Immature natural killer cell (primary cell): Measurements from ENCODE around the gene SLCO1B3. TPM values are rescaled to one million over a fixed set of nuclear protein-coding genes. Genes with fewer than 3 reads are reported as not detected.

ENCODE experiments used
- DNase-seq, 3 donors: peaks; one replicate each; pipeline ENCODE4 v3.0.0; 2022; ENCODE audit warnings: mixed read lengths in 1 of 3
- H3K27ac Mint-ChIP-seq, 6 donors: one replicate each; pipeline ENCODE4 v1.8.0; 2020; ENCODE audit warnings: mixed read lengths in 6 of 6, mild to moderate bottlenecking in 5 of 6, inconsistent platforms in 4 of 6, moderate library complexity in 3 of 6
- H3K27me3 Mint-ChIP-seq, 3 donors: one replicate each; pipeline ENCODE4 v1.8.0; 2020 to 2021; ENCODE audit warnings: low read depth in 3 of 3, mild to moderate bottlenecking in 3 of 3, mixed read lengths in 3 of 3, moderate library complexity in 3 of 3, inconsistent platforms in 1 of 3
- H3K36me3 Mint-ChIP-seq, 3 donors: one replicate each; pipeline ENCODE4 v1.8.0; 2020; ENCODE audit warnings: mixed read lengths in 3 of 3, inconsistent platforms in 2 of 3, mild to moderate bottlenecking in 2 of 3
- H3K4me1 Mint-ChIP-seq, 2 donors: one replicate each; pipeline ENCODE4 v1.8.0; 2020; ENCODE audit warnings: inconsistent platforms in 2 of 2, mild to moderate bottlenecking in 2 of 2, mixed read lengths in 2 of 2, moderate library complexity in 1 of 2
- H3K4me3 Mint-ChIP-seq, 5 donors: one replicate each; pipeline ENCODE4 v1.8.0; 2020; ENCODE audit warnings: mild to moderate bottlenecking in 5 of 5, mixed read lengths in 5 of 5, inconsistent platforms in 3 of 5, moderate library complexity in 3 of 5
- H3K9me3 Mint-ChIP-seq, 6 donors: one replicate each; pipeline ENCODE4 v1.8.0; 2020; ENCODE audit warnings: mild to moderate bottlenecking in 6 of 6, mixed read lengths in 6 of 6, inconsistent platforms in 4 of 6, moderate library complexity in 3 of 6
- polyA plus RNA-seq, 3 donors: library from polyadenylated mRNA; unstranded; fragments of 300-500 nt; fragmentation: Illumina TruSeq; gene quantifications; one replicate each; pipeline ENCODE4 v1.2.3, GENCODE V29; 2021

SLCO1B3 gene
- polyA plus RNA-seq, 3 donors from 2014 or later = not detected

DNA sequence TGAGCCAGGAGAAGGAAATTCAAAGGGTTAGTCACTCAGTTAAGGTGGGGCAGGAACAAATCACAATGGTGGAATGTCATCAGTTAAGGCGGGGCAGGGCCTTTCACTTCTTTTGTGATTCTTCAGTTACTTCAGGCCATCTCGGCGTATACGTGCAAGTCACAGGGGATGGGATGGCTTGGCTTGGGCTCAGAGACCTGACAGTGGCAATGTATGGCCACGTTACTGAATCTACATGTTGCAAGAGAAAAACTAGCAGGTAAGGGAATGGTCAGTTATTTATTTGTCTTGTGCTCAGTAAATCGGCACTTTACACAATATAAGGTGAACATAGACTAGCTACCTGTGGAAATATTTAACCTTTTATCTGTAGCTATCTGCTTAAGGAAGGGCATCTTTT, 11.9 kb downstream of the SLCO1B3 start:
- Mint-ChIP-seq H3K27ac (no peak overlapping the region), H3K4me1 (no peaks in the 10 kb centered on the region), H3K4me3 (no peak overlapping the region), H3K36me3 (no peaks in the 10 kb centered on the region), H3K9me3 (peaks cover 12 to 38% (median 17%) of the 10 kb centered on the region in 6 donors), H3K27me3 (no peaks in the 10 kb centered on the region)
- no peak for DNase-seq

DNA sequence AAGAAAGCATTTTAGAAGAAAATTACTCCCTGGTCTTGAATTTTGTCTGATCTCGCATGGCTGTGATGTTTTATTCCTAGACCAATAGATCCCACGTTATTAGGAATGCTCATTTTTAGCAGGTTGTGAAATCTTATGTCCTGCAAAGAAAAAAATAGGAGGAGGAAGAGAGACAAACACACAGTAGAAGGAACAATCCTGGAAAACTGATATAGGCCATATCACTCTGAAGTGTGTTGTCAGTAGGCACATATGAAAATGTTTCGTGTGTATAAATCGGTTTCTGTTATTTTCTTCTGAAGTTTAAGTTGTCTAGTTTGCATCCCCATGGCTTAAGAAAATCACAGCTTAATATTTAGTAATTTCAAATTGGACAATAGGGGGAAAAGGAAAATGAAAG, 12.4 kb downstream of the SLCO1B3 start:
- H3K27ac Mint-ChIP-seq = no peak overlapping the region
- no peak for DNase-seq
- no peaks in the 10 kb centered on the region for H3K36me3 Mint-ChIP-seq
- H3K4me3 Mint-ChIP-seq = no peak overlapping the region
- H3K27me3 Mint-ChIP-seq = no peaks in the 10 kb centered on the region
- no peaks in the 10 kb centered on the region for H3K4me1 Mint-ChIP-seq
- peaks cover 10 to 38% (median 17%) of the 10 kb centered on the region in 6 donors for H3K9me3 Mint-ChIP-seq

DNA sequence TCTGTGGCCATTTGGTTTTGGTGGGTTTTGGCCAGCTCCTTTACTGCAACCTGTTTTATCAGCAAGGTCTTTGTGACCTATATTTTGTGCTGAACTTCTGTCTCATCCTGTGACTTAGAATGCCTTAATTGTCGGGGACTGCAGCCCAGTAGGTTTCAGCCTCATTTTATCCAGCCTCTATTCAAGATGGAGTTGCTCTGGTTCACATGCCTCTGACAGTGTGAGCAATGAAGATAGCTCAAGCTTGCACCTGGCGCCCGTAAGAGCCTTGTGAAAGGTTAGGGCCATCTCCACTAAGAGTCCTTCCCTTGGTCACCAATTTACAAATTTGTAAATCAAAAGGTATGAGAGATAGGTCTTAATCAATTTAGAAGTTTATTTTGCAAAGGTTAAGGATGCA, 19.4 kb downstream of the SLCO1B3 start:
- H3K27ac Mint-ChIP-seq = no peak overlapping the region
- peaks cover 0 to 5% (median 3%) of the 10 kb centered on the region in 6 donors for H3K9me3 Mint-ChIP-seq
- no peaks in the 10 kb centered on the region for H3K4me1 Mint-ChIP-seq
- no peak overlapping the region for H3K4me3 Mint-ChIP-seq
- H3K36me3 Mint-ChIP-seq = no peaks in the 10 kb centered on the region
- no peaks in the 10 kb centered on the region for H3K27me3 Mint-ChIP-seq
- DNase-seq = no peak

DNA sequence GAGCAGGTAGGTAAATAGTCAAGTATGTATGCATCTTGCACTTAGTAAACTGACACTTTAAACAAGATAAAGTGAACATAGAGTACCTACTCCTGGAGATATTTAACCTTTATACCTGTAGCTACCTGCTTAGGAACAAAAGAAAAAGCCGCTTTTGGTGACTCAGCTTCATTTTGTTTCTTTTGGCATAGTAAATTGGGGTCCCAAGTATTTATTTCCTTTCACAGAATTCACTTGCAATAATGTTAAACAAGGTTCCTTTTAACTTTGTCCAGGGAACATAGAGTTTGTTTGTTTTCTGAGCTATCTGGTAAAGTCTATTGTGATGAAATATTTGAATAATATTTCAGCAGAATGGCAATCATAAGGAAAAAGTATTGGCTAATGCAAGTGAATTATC, 20.0 kb downstream of the SLCO1B3 start:
- no peak overlapping the region for H3K4me3 Mint-ChIP-seq
- H3K4me1 Mint-ChIP-seq = no peaks in the 10 kb centered on the region
- no peak for DNase-seq
- no peaks in the 10 kb centered on the region for H3K27me3 Mint-ChIP-seq
- H3K9me3 Mint-ChIP-seq = peaks cover 0 to 9% (median 5%) of the 10 kb centered on the region in 6 donors
- H3K36me3 Mint-ChIP-seq = no peaks in the 10 kb centered on the region
- no peak overlapping the region for H3K27ac Mint-ChIP-seq

DNA sequence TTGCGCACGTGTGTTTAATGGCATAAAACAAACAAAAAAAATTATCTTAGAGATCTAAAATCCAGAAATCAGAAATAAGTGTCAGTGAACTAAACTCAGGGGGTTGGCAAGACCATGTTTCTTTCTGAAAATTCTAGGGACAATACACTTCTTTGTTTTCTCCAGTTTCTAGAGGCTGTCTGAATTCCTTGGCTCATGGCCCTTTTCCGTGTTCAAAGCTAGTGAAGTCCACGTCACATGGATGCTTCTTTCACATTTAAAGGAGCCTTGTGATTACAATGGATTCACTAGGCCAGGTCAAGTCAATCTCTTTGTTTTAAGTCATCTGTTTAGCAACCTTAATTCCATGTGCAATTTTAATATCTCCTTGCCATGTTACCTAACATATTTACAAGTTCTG, 22.4 kb downstream of the SLCO1B3 start:
- H3K36me3 Mint-ChIP-seq = no peaks in the 10 kb centered on the region
- H3K4me3 Mint-ChIP-seq = no peak overlapping the region
- no peaks in the 10 kb centered on the region for H3K4me1 Mint-ChIP-seq
- no peaks in the 10 kb centered on the region for H3K27me3 Mint-ChIP-seq
- no peak overlapping the region for H3K27ac Mint-ChIP-seq
- H3K9me3 Mint-ChIP-seq = peaks cover 0 to 13% (median 8%) of the 10 kb centered on the region in 6 donors
- no peak for DNase-seq

DNA sequence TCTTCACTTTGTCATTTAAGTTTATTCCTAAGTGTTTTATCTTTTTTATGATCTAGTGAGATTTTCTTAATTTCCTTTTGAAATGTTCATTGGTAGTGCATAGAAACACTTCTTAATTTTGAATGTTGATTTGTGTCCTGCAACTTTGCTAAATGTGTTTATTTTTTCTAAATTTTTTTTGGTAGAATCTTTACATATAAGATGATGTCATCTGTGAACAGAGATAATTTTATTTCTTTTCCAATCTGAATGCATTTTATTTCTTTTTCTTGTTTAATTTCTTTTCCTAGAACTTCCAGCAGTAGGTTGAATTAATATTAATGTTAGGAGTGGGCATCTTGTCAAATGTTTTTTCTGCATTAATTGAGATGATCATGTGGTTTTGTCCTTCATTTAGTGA, 42.1 kb downstream of the SLCO1B3 start:
- H3K27me3 Mint-ChIP-seq = no peaks in the 10 kb centered on the region
- H3K4me1 Mint-ChIP-seq = no peaks in the 10 kb centered on the region
- no peak overlapping the region for H3K4me3 Mint-ChIP-seq
- H3K9me3 Mint-ChIP-seq = peaks cover 10 to 48% (median 15%) of the 10 kb centered on the region in 6 donors
- DNase-seq = no peak
- H3K27ac Mint-ChIP-seq = no peak overlapping the region
- H3K36me3 Mint-ChIP-seq = no peaks in the 10 kb centered on the region

DNA sequence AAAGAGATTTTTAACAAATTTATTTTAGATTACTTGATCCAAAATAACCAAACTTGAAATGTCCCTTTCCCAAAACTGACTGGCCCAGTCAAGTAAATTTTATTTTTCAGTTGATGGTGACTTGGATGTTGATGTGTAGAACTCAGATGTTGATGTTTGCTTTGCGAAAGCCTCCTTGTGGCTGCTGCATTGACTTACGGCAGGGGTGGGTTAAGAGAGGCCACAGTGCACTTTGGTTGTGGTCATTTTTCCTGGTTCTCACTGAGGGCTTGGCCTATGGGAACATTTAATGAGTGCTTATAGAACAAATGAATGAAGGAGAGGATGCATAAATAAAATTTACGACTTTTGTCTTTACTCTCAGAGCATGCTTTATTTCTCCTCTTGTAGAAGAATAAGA, 52.6 kb downstream of the SLCO1B3 start:
- DNase-seq = no peak
- no peak overlapping the region for H3K27ac Mint-ChIP-seq
- H3K4me1 Mint-ChIP-seq = no peaks in the 10 kb centered on the region
- no peaks in the 10 kb centered on the region for H3K36me3 Mint-ChIP-seq
- no peak overlapping the region for H3K4me3 Mint-ChIP-seq
- H3K27me3 Mint-ChIP-seq = no peaks in the 10 kb centered on the region
- peaks cover 3 to 31% (median 10%) of the 10 kb centered on the region in 6 donors for H3K9me3 Mint-ChIP-seq

DNA sequence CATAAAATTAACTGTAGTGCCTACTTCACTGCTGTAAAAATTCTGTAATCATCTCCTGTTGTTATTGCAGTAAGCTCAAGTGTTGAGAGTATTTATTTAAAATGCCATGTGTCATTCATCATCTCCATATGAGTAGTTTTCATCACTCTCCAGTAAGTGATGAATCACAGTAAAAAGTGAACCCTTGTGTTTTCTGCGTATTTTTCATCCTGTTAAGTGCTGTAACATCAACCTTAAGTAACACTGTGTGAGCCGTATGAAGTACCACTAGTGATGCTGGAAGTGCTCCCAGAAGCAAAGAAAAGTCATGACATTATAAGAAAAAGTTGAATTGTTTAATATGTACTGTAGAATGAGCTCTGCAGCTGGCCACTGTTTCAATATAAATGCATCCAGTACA, 55.4 kb downstream of the SLCO1B3 start:
- Mint-ChIP-seq H3K9me3 (peaks cover 3 to 26% (median 5%) of the 10 kb centered on the region in 6 donors), H3K4me3 (no peak overlapping the region), H3K36me3 (no peaks in the 10 kb centered on the region), H3K27me3 (no peaks in the 10 kb centered on the region), H3K27ac (no peak overlapping the region), H3K4me1 (no peaks in the 10 kb centered on the region)
- no peak for DNase-seq

DNA sequence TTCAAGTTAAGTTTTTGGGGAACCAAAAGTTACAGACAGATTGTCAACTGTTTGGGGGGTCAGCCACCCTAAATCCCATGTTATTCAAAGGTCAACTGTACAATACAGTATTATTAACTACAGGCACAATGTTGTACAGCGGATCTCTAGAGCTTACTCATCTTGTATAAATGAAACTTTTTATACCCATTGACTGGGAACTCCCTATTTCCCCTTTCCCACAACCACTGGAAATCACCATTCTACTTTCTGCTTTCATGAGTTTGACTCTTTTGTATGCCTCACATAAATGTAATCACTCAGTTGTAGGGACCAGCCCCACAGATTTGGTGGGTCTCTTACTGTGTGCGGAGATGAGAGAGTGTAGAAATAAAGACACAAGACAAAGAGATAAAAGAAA, 57.8 kb downstream of the SLCO1B3 start:
- no peaks in the 10 kb centered on the region for H3K27me3 Mint-ChIP-seq

DNA sequence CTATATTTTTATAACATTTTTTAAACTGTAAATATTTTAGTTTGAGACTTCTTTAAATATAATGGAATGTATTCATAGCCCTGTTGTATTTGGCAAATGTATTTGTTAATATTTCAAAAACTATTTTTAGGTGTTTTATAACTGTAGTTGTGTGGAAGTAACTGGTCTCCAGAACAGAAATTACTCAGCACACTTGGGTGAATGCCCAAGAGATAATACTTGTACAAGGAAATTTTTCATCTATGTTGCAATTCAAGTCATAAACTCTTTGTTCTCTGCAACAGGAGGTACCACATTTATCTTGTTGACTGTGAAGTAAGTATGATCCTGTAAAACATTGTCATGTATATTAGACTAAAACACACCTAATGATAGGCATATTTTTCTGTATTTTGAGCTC, 72.8 kb downstream of the SLCO1B3 start:
- H3K4me1 Mint-ChIP-seq = no peaks in the 10 kb centered on the region
- DNase-seq = no peak
- no peak overlapping the region for H3K4me3 Mint-ChIP-seq
- H3K27me3 Mint-ChIP-seq = peaks cover 0 to 2% (median 1%) of the 10 kb centered on the region in 3 donors
- H3K9me3 Mint-ChIP-seq = peaks cover 5 to 41% (median 12%) of the 10 kb centered on the region in 6 donors
- no peaks in the 10 kb centered on the region for H3K36me3 Mint-ChIP-seq
- no peak overlapping the region for H3K27ac Mint-ChIP-seq

More for the DNA sequence above, 57.8 kb downstream of the SLCO1B3 start:
- no peak overlapping the region for H3K4me3 Mint-ChIP-seq
- no peak for DNase-seq
- no peaks in the 10 kb centered on the region for H3K4me1 Mint-ChIP-seq
- peaks cover 3 to 26% (median 10%) of the 10 kb centered on the region in 6 donors for H3K9me3 Mint-ChIP-seq
- H3K36me3 Mint-ChIP-seq = no peaks in the 10 kb centered on the region
- no peak overlapping the region for H3K27ac Mint-ChIP-seq

DNA sequence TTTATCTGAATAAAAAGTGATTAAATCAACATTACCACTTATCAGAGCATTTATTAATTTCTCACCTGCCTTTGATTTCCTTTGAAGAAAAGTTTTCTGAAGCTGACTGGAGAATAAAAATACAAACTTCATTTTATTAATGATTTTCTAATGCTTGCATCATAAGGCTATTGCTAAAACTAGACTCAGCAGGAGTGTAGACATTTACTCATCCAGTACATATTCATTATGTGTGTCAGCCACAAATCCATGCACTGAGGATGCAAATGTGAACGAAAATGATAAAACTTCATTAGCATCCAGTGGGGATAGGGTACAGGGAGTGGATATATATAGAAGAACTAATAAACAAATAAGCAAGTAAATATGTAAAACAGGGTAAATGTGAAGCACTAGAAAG, 74.6 kb downstream of the SLCO1B3 start:
- H3K27me3 Mint-ChIP-seq = peaks cover 0 to 2% (median 1%) of the 10 kb centered on the region in 3 donors
- no peak overlapping the region for H3K27ac Mint-ChIP-seq
- H3K36me3 Mint-ChIP-seq = no peaks in the 10 kb centered on the region
- DNase-seq = no peak
- no peak overlapping the region for H3K4me3 Mint-ChIP-seq
- peaks cover 4 to 44% (median 16%) of the 10 kb centered on the region in 6 donors for H3K9me3 Mint-ChIP-seq
- H3K4me1 Mint-ChIP-seq = no peaks in the 10 kb centered on the region

DNA sequence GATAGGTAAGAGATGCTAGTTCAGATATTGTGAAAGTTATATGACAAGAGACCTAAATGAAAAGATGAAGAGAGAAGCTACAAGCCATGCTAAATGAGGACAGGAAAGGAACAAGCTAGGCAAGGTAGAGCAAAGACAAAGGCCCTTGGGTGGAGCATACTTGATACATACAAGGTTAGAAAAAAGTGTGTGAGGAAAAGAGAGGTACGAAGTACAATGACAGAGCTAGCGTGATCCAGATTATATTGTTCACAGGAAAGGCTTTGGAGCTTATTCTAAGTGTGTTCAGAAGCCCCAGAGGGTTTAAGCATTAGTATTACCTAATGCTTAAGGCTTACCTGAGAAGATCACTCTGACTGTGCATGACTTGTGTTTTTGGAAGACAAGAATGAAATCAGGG, 75.0 kb downstream of the SLCO1B3 start:
- H3K9me3 Mint-ChIP-seq = peaks cover 6 to 48% (median 16%) of the 10 kb centered on the region in 6 donors
- H3K27me3 Mint-ChIP-seq = peaks cover 0 to 2% (median 1%) of the 10 kb centered on the region in 3 donors
- no peak overlapping the region for H3K27ac Mint-ChIP-seq
- H3K4me1 Mint-ChIP-seq = no peaks in the 10 kb centered on the region
- H3K4me3 Mint-ChIP-seq = no peak overlapping the region
- no peaks in the 10 kb centered on the region for H3K36me3 Mint-ChIP-seq
- no peak for DNase-seq

DNA sequence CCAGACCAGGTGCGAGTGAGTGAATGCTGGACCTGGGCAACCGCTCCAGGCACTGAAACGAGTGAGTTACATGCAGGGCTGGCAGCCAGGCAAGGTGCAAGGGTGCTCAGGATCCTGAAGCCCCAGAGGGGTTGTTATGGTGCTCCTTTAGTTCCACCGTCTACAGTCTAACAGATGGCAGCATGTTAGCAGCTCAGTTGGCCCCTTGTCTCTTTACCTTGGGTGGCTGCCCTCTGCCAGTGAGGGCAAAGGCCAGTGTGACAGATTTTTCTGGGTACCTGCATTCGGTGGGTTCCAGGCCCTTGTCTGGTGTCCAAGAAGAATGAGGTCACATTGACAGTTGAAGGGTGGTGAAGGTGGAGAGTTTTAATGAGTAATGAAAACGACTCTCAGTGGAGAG, 106.8 kb downstream of the SLCO1B3 start:
- H3K4me3 Mint-ChIP-seq = no peak overlapping the region
- no peaks in the 10 kb centered on the region for H3K27me3 Mint-ChIP-seq
- H3K4me1 Mint-ChIP-seq = no peaks in the 10 kb centered on the region
- no peak overlapping the region for H3K27ac Mint-ChIP-seq
- DNase-seq = no peak
- no peaks in the 10 kb centered on the region for H3K36me3 Mint-ChIP-seq
- H3K9me3 Mint-ChIP-seq = peaks cover 2 to 24% (median 9%) of the 10 kb centered on the region in 6 donors

DNA sequence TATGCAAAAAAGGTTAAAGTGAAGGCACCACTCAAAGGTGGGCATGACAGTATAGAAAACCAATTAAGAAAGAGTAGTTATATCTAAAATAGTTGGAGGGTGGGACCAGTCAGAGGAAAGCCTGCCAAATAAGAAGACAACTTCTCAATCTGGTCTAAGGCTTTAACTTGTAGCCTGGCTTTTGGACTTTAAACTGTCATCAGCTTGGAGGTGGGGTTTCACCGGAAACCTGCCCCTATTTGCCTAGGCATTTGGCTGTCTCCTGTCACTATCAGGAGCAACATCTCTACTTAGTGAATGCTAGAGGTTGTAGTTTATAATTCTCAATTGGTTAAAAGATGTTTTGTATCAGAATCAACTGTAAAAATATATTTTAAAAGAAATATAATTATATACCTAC, 107.3 kb downstream of the SLCO1B3 start:
- H3K9me3 Mint-ChIP-seq = peaks cover 2 to 24% (median 9%) of the 10 kb centered on the region in 6 donors
- H3K27me3 Mint-ChIP-seq = no peaks in the 10 kb centered on the region
- H3K4me1 Mint-ChIP-seq = no peaks in the 10 kb centered on the region
- H3K27ac Mint-ChIP-seq = no peak overlapping the region
- H3K36me3 Mint-ChIP-seq = no peaks in the 10 kb centered on the region
- DNase-seq = no peak
- no peak overlapping the region for H3K4me3 Mint-ChIP-seq

DNA sequence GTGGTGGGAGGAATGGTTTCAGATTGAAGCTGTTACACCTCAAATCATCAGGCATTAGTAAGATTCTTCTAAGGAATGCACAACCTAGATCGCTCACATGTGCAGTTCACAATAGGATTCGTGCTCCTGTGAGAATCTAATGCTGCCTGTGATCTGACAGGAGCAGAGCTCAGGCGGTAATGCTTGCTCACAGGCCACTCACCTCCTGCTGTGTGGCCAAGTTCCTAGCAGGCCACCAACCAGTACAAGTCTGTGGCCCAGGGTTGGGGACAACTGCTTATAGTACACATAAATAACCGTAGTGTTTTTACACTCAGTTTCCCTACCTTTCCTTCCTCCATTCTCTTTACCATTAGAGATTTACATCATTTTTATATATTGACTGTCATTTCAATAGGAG, 121.4 kb downstream of the SLCO1B3 start:
- H3K9me3 Mint-ChIP-seq = peaks cover 4 to 32% (median 14%) of the 10 kb centered on the region in 6 donors
- H3K27ac Mint-ChIP-seq = no peak overlapping the region

More for the DNA sequence above, 121.4 kb downstream of the SLCO1B3 start:
- DNase-seq = no peak
- H3K4me3 Mint-ChIP-seq = no peak overlapping the region
- H3K4me1 Mint-ChIP-seq = no peaks in the 10 kb centered on the region
- H3K27me3 Mint-ChIP-seq = peaks cover 0 to 2% (median 1%) of the 10 kb centered on the region in 3 donors
- no peaks in the 10 kb centered on the region for H3K36me3 Mint-ChIP-seq
